Stimulated activated CD4-positive, alpha-beta T cell treated with anti-CD3 and anti-CD28 coated beads, Interleukin-1b, Interleukin-23, amount 100 ng/mL, for 24 hours (primary cell): ENCODE measurements around the gene PPP1R1A.

Experiments used
- DNase-seq, 4 experiments: peaks; one replicate each; pipeline ENCODE4 v3.0.0-alpha.2; 2020; ENCODE audit warnings: low read depth in 4 of 4, low spot score in 1 of 4

Gene PPP1R1A

GRCh38 chr12:54538136-54538700, 50.2 kb downstream of the PPP1R1A start:
- DNase-seq: no peak

DNA sequence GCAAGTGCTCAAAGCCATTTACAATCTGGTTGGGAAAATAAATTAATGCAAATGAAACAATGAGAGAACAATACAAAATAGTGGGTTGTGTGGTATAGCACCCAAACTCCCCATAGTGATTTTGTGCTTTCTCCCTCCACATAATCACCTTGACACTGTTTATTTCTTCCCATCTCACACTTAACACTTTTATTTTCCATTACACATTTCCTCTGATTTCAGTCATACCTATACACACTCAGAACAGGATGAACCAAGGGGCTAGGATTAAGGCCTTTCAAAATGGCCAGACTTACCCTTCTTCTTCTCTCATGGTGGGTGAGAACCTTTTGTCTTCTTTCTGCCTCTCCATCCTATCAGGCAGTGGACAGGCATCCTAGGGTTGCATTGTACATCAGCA, 53.0 kb downstream of the PPP1R1A start:
- DNase-seq: no peak

GRCh38 chr12:54529581-54529980, 58.9 kb downstream of the PPP1R1A start:
- DNase-seq: no peak
